Measurements from ENCODE around the gene CTNS.
"Not testable (repeated sequence)": the region's sequence is repeated elsewhere in the genome, so short reads cannot be mapped to it uniquely, and the experiment has no call there.

Gene CTNS

GRCh38 chr17:3688852-3689261, 52.3 kb downstream of the CTNS start:
- FAIRE-seq, result no peak

GRCh38 chr17:3689262-3690093, 52.9 kb downstream of the CTNS start:
- no peak for FAIRE-seq

GRCh38 chr17:3690094-3690715, 53.6 kb downstream of the CTNS start:
- FAIRE-seq, result no peak

DNA sequence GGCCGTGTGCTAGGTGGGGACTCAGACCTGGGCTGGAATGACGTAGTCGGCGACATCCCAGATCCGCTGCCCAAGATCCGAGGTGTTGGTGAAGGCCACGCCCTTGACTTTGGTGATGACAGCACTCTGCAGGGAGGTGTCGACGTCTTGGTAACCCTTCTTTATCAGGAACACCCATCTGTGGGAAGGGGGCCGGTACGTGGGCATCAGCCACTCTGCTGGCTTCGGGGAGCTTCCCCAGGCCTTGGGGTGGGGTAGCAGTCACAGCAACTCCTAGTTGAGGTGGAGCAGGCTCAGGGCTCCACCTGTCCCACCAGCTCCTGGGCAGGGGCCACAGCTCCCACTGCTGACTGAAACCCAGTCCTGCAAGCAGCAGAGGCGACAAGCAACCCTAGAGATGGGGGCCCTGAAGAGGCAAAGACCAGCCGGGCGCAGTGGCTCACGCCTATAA, 55.1 kb downstream of the CTNS start:
- FAIRE-seq, result no peak

DNA sequence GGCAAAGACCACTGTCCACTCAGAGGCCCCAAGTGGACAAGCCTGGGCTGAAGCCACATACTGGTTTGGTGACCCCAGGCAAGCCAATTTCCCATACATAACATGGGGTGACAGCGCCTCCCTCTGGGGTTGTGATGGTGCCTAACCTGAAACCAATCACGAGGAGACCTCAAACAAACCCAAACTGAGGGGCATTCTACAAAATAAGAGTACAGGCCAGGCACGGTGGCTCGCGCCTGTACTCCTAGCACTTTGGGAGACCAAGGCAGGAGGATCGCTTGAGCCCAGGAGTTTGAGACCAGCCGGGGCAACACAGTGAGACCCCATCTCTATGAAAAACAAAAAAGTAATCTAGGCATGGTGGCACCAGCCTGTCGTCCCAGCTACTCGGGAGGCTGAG, 55.8 kb downstream of the CTNS start:
- no peak for FAIRE-seq

GRCh38 chr17:3693141-3693540, 56.6 kb downstream of the CTNS start:
- FAIRE-seq, result no peak

- FAIRE-seq, result no peak
Measured at GRCh38 chr17:3693829-3694231, 57.3 kb downstream of the CTNS start.

GRCh38 chr17:3695129-3695722, 58.7 kb downstream of the CTNS start:
- no peak for FAIRE-seq

DNA sequence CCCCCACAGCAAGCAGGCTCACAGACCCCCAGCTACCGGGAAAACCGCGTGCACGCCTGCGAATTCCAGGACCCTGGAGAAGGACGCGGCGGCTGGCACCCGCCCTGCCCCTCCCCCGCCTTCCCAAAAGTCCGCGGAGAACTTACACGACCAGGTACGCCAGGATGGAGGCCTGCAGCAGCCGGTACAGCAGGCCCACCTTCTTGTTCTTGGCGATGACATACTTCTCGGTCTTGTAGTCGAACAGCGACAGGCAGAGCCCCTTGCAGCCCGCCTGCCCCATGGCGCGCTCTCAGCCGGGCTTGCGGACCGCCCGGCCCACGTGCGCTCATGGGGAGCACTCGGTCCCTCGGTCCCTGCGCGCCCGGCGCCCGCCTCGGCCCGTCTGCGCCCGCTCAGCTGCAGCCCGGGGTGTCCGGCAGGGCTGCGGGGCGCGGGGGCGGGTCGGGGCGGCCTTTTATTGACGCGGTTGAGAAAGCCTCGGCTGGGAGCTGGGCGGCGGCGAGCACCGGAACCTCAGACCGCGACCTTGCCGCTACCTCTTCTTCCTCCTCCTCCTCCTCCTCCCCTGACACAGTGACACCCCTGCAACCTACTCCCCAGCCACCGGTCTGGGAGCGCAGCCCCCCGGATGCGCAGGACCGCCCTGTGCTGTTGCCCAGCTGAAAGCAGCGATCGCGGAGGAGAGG, 59.3 kb downstream of the CTNS start, which contains the start of gene P2RX5:
Gene P2RX5, minus strand, starts transcription at position 433 of the 689 bp plus-strand sequence. Its CDS starts 150 bp downstream, at position 283.
- FAIRE-seq, result no peak

- FAIRE-seq, result no peak
Measured at GRCh38 chr17:3697103-3697476, 60.5 kb downstream of the CTNS start.

DNA sequence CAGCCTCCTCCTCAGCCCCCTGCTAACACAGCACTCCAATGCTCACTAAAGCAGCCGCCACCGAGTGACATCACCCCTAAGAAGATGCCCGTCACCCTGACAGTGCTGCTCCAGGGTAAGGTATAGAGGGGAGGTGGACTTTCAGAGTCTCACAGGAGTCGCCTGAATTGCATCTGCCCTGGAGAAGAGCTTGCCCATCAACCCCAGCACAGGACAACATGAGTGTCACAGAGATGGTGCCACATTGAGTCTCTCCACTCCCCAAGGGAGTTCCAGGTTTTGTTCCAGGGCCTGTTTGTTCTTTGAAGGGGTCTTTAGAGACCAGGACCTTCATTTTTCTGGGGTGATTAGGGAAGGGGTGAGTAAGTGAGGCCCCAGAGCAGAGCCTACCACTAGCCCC, 61.6 kb downstream of the CTNS start:
- FAIRE-seq, result no peak

DNA sequence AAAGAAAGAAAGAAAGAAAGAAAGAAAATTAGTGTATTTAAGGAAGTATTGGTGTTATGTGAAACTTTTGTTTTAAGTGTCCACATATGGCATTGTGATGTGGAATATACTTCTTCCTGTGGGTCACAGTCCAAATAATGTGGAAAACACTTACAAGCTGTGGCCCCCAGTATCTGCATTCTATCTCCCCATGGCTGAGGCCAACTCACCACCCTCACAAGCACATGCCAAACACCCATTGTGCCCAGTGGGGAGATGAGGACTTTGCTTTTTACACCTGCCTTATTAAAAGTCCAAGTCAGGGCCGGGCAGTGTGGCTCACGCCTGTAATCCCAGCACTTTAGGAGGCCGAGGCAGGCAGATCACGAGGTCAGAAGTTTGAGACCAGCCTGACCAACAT, 63.4 kb downstream of the CTNS start:
- FAIRE-seq, result no peak

- FAIRE-seq, result not testable (repeated sequence)
Measured at GRCh38 chr17:3702041-3702539, 65.5 kb downstream of the CTNS start.

GRCh38 chr17:3704931-3705717, 68.6 kb downstream of the CTNS start:
- no peak for FAIRE-seq

- FAIRE-seq, result not testable (repeated sequence)
Measured at GRCh38 chr17:3705718-3705984, 69.1 kb downstream of the CTNS start.

- FAIRE-seq, result no peak
Measured at GRCh38 chr17:3708366-3708765, 71.8 kb downstream of the CTNS start.

GRCh38 chr17:3710951-3711383, 74.4 kb downstream of the CTNS start:
- no peak for FAIRE-seq
